HepG2 (cell line): ENCODE data around the gene KRTAP10-2. TPM values are rescaled to one million over a fixed set of nuclear protein-coding genes. Genes with fewer than 3 reads are reported as not detected.

Experiments used
- ASH2L ChIP-seq: fragments of 300-600, 200-600 bp; sonication (generic); IDR thresholded peaks from 2 replicates; pipeline ENCODE4 v1.7.0; 2017; ENCODE audit warnings: low read depth, mild to moderate bottlenecking, moderate library complexity, mixed read lengths, low read length; ENCODE audit not compliant: insufficient read length
- CENPX ChIP-seq: sonication (generic); formaldehyde crosslinking; IDR thresholded peaks from 2 replicates; pipeline ENCODE4 v1.9.0; 2021; ENCODE audit warnings: mild to moderate bottlenecking, missing genetic modification reagents, moderate library complexity
- CERS6 ChIP-seq: sonication (generic); formaldehyde crosslinking; IDR thresholded peaks from 2 replicates; pipeline ENCODE4 v1.5.0; 2020; ENCODE audit warnings: missing genetic modification reagents
- HOXA3 ChIP-seq: sonication (generic); formaldehyde crosslinking; IDR thresholded peaks from 2 replicates; pipeline ENCODE4 v1.5.0; 2020; ENCODE audit warnings: missing genetic modification reagents
- HOXA5 ChIP-seq: sonication (generic); formaldehyde crosslinking; IDR thresholded peaks from 2 replicates; pipeline ENCODE4 v1.4.0; 2020; ENCODE audit warnings: missing genetic modification reagents
- IKZF5 ChIP-seq: IDR thresholded peaks from 2 replicates; pipeline ENCODE4 v1.6.1; 2018; ENCODE audit warnings: missing genetic modification reagents, mild to moderate bottlenecking, missing compliant biosample characterization
- NAIF1 ChIP-seq: sonication (generic); formaldehyde crosslinking; IDR thresholded peaks from 2 replicates; pipeline ENCODE4 v1.5.0; 2020; ENCODE audit warnings: mild to moderate bottlenecking, missing genetic modification reagents, borderline replicate concordance
- NONO ChIP-seq, 2 experiments: fragments of 450-650 bp in 1 of 2; sonication (generic) in 1 of 2; formaldehyde crosslinking in 1 of 2; IDR thresholded peaks in 1 of 2; conservative IDR thresholded peaks in 1 of 2; 2 replicates each; pipeline versions ENCODE4 v1.6.1 to v1.8.0; 2017 to 2022; ENCODE audit warnings: mild to moderate bottlenecking in 1 of 2, missing genetic modification reagents in 1 of 2, moderate library complexity in 1 of 2
- PAXIP1 ChIP-seq: sonication (generic); formaldehyde crosslinking; conservative IDR thresholded peaks from 2 replicates; pipeline ENCODE4 v1.4.0; 2020; ENCODE audit warnings: mild to moderate bottlenecking, missing genetic modification reagents, moderate library complexity
- TAF1 ChIP-seq: sonication (generic); formaldehyde crosslinking; IDR thresholded peaks from 2 replicates; pipeline ENCODE4 v1.4.0; 2020; ENCODE audit warnings: missing genetic modification reagents
- TCF7 ChIP-seq: sonication (generic); IDR thresholded peaks from 2 replicates; pipeline ENCODE4 v1.6.1; 2016; ENCODE audit warnings: antibody characterized with exemption, low read depth
- ZEB1 ChIP-seq: IDR thresholded peaks from 2 replicates; pipeline ENCODE4 v1.6.1; 2012; ENCODE audit warnings: mild to moderate bottlenecking, low read depth, inconsistent platforms; ENCODE audit not compliant: insufficient replicate concordance
- ZNF224 ChIP-seq: sonication (generic); formaldehyde crosslinking; IDR thresholded peaks from 2 replicates; pipeline ENCODE4 v1.5.0; 2020; ENCODE audit warnings: mild to moderate bottlenecking, missing genetic modification reagents
- ZNF276 ChIP-seq: sonication (generic); formaldehyde crosslinking; IDR thresholded peaks from 2 replicates; pipeline ENCODE4 v1.4.0; 2020; ENCODE audit warnings: mild to moderate bottlenecking, low read depth, missing genetic modification reagents
- ZNF281 ChIP-seq: sonication (generic); formaldehyde crosslinking; IDR thresholded peaks from 2 replicates; pipeline ENCODE4 v1.4.0; 2020; ENCODE audit warnings: missing genetic modification reagents, borderline replicate concordance
- ZNF543 ChIP-seq: sonication (generic); formaldehyde crosslinking; IDR thresholded peaks from 2 replicates; pipeline ENCODE4 v1.4.0; 2020; ENCODE audit warnings: mild to moderate bottlenecking, missing genetic modification reagents
- ZNF563 ChIP-seq: sonication (generic); formaldehyde crosslinking; IDR thresholded peaks from 2 replicates; pipeline ENCODE4 v1.8.0; 2022; ENCODE audit warnings: mild to moderate bottlenecking, moderate library complexity, missing genetic modification reagents
- polyA plus RNA-seq, 8 experiments: library from polyadenylated mRNA; depleted of rRNA in 3 of 8; stranded (reverse) in 7 of 8; unstranded in 1 of 8; fragments of >200 nt; fragmentation: Illumina TruSeq in 4 of 8; extraction: Trizol in 4 of 8; gene quantifications; 2 replicates each; pipeline versions ENCODE4 v1.2.1 to v1.2.3, GENCODE V29; 2011 to 2016; ENCODE audit warnings: low read depth in 4 of 8, missing spikeins in 1 of 8, mixed read lengths in 1 of 8; ENCODE audit not compliant: insufficient read depth in 1 of 8
- total RNA-seq, 5 experiments: library from RNA; depleted of rRNA; stranded (reverse); fragments of >200 nt; fragmentation: Illumina TruSeq; extraction: Trizol; gene quantifications; 2 replicates each; pipeline ENCODE4 v1.2.3, GENCODE V29; 2016; ENCODE audit warnings: low read depth in 1 of 5

KRTAP10-2 gene
- total and polyA plus RNA-seq, 2 of the 13 experiments (the other 11 are each of a cell fraction or from before 2014, with no cell fraction given): not detected

GRCh38 chr21:44574457-44575306 is 23.4 kb upstream of the KRTAP10-2 start (continued):
- TF ChIP-seq ZNF276 (CRISPR knock-in tag): 0 out of 2 replicates have a peak, but pooled peaks have one; percentile 26
- TF ChIP-seq NONO (IDR thresholded peaks at IDR 0.05): no peak
- TF ChIP-seq NONO (CRISPR knock-in tag; conservative IDR thresholded peaks at IDR 0.05): peak; percentile 79
- no peak for TF ChIP-seq ZEB1
- no peak; the same call in none of the 2 replicates for TF ChIP-seq HOXA3
- 0 out of 2 replicates have a peak, but pooled peaks have one; percentile 12 for TF ChIP-seq ZNF563 (CRISPR knock-in tag)
- TF ChIP-seq HOXA5 (CRISPR knock-in tag): 0 out of 2 replicates have a peak, but pooled peaks have one; percentile 36
- TF ChIP-seq ZNF224: no peak
- no peak for TF ChIP-seq IKZF5 (CRISPR knock-in tag)
- no peak for TF ChIP-seq CERS6 (CRISPR knock-in tag)
- no peak for TF ChIP-seq TAF1
- TF ChIP-seq CENPX (CRISPR knock-in tag): no peak
- TF ChIP-seq TCF7: no peak
- no peak for TF ChIP-seq NAIF1 (CRISPR knock-in tag)
- TF ChIP-seq ASH2L: peak; percentile 39
- peak; percentile 80 for TF ChIP-seq ZNF281 (CRISPR knock-in tag)
- TF ChIP-seq ZNF543 (CRISPR knock-in tag): peak; percentile 83
- TF ChIP-seq PAXIP1 (CRISPR knock-in tag): peak; percentile 84
